AG09309 (cell line): ENCODE measurements around the gene OR6C2.

Experiments used
- DNase-seq: peaks from one replicate; pipeline ENCODE4 v3.0.0-alpha.2; 2010; ENCODE audit warnings: low read depth
- H3K4me3 ChIP-seq: 2 replicates; pipeline ENCODE4 v1.5.1; 2011; ENCODE audit warnings: mild to moderate bottlenecking, low read depth, low read length, moderate library complexity; ENCODE audit not compliant: control insufficient read depth
- TF ChIP-seq, protein P1 (sequence below): IDR thresholded peaks from 2 replicates; pipeline ENCODE4 v1.5.1; 2011; ENCODE audit warnings: mild to moderate bottlenecking, low read depth, low read length, inconsistent platforms; ENCODE audit not compliant: insufficient read depth, control insufficient read depth; ENCODE audit errors: missing control alignments

Gene OR6C2

DNA sequence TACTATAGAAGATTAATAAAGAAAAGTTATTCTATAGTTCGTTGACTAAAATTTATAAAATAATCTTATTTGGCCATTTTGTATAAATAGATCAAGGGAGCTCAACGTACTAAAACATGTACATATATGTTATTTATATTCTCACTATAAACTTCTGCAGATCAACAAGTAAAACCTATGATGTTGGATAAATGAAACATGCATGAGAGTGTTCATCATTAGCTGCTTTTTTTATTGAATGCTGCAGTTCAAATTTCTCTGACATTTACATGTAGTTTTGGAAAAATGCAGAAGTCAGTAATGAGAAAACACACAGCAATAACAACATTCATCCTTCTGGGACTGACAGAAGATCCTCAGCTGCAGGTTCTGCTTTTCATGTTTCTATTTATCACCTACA is 48.2 kb downstream of the OR6C2 start, which contains the start of gene OR6C68:
TSS of gene OR6C68 (plus strand) at position 301 of the 400 bp plus-strand sequence. CDS start at position 301, 0 bp downstream.
- H3K4me3 ChIP-seq, result no peak within 1 kb of the TSS
- no peak for DNase-seq
- TF ChIP-seq, protein P1, sequence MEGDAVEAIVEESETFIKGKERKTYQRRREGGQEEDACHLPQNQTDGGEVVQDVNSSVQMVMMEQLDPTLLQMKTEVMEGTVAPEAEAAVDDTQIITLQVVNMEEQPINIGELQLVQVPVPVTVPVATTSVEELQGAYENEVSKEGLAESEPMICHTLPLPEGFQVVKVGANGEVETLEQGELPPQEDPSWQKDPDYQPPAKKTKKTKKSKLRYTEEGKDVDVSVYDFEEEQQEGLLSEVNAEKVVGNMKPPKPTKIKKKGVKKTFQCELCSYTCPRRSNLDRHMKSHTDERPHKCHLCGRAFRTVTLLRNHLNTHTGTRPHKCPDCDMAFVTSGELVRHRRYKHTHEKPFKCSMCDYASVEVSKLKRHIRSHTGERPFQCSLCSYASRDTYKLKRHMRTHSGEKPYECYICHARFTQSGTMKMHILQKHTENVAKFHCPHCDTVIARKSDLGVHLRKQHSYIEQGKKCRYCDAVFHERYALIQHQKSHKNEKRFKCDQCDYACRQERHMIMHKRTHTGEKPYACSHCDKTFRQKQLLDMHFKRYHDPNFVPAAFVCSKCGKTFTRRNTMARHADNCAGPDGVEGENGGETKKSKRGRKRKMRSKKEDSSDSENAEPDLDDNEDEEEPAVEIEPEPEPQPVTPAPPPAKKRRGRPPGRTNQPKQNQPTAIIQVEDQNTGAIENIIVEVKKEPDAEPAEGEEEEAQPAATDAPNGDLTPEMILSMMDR, result no peak

DNA sequence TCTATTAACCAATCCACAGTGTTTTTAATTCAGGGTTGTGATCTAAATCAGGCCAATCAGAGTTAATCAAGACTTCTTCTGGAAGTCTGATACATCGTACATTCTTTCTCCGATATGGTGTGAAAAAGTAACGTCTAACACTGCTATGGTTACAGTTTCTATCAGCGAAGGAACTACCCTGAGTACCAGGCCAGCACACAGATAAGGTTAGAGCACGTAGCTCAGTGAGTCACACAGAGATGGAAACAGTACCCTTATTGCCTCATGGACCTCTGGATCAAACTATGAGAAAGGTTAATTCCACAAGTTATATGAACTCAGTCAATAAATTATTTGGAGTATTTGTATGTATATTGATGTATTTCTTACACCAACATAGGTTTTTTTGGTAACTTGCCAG is 51.6 kb downstream of the OR6C2 start:
- no peak overlapping the region for H3K4me3 ChIP-seq
- TF ChIP-seq, protein P1, result no peak
- no peak for DNase-seq

DNA sequence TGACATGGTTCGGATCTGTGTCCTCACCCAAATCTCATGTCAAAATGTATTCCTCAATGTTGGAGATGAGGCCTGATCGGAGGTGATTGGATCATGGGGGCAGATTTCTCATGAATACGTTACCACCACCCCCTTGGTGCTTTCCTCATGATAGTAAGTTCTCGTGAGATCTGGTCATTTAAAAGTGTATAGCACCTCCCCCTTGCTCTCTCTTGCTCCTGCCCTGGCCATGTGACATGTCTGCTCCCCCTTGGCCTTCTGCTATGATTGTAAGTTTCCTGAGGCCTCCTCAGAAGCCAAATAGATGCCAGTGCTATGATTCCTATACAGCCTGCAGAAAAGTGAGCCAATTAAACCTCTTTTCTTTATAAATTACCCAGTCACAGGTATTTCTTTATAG is 55.4 kb downstream of the OR6C2 start:
- TF ChIP-seq, protein P1, result no peak
- H3K4me3 ChIP-seq, result no peak overlapping the region
- DNase-seq, result no peak

DNA sequence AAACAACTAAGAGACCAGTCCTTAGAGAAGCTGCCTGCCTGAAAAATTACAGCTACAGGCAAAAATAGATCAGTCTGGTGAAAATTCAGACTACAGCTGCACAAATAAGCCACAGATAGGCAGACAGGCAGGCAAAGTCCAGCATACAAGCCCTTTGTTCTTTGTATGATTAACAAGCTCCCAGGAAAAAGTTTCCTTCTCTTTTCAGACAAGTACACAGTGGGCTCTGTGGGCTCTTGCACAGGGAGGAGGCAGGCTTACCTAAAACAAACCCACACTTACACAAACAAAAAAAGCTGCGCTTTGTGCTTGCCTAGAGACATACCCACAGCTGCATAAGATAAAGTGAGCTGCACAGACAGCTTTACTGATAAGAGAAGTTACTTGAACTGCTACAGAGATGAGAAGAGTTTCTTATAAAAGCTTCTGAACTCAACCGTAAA is 56.0 kb downstream of the OR6C2 start:
- H3K4me3 ChIP-seq, result no peak overlapping the region
- DNase-seq, result no peak
- TF ChIP-seq, protein P1, result no peak

DNA sequence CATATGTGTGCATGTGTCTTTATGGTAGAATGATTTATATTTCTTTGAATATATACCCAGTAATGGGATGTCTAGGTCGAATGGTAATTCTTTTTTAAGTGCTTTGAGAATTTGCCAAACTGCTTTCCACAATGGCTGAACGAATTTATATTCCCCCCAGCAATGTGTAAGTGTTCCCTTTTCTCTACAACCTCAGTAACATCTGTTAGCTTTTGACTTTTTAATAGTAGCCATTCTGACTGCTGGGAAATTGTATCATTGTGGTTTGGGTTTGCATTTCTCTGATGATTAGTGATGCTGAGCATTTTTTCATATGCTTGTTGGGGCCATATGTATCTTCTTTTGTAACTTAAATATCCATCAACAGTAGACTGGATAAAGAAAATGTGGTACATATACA is 57.7 kb downstream of the OR6C2 start:
- no peak overlapping the region for H3K4me3 ChIP-seq
- TF ChIP-seq, protein P1, result no peak
- DNase-seq, result no peak
